Activated CD4-positive, alpha-beta T cell treated with anti-CD3 and anti-CD28 coated beads, Interleukin-2, amount 50 U/mL, for 16 hours (primary cell): ENCODE results near the gene FOXO6.
"Not testable (repeated sequence)": the region's sequence is repeated elsewhere in the genome, so short reads cannot be mapped to it uniquely, and the experiment has no call there.

Experiments used
- DNase-seq: peaks from one replicate; pipeline ENCODE4 v3.0.0-alpha.2; 2020

FOXO6 gene

DNA sequence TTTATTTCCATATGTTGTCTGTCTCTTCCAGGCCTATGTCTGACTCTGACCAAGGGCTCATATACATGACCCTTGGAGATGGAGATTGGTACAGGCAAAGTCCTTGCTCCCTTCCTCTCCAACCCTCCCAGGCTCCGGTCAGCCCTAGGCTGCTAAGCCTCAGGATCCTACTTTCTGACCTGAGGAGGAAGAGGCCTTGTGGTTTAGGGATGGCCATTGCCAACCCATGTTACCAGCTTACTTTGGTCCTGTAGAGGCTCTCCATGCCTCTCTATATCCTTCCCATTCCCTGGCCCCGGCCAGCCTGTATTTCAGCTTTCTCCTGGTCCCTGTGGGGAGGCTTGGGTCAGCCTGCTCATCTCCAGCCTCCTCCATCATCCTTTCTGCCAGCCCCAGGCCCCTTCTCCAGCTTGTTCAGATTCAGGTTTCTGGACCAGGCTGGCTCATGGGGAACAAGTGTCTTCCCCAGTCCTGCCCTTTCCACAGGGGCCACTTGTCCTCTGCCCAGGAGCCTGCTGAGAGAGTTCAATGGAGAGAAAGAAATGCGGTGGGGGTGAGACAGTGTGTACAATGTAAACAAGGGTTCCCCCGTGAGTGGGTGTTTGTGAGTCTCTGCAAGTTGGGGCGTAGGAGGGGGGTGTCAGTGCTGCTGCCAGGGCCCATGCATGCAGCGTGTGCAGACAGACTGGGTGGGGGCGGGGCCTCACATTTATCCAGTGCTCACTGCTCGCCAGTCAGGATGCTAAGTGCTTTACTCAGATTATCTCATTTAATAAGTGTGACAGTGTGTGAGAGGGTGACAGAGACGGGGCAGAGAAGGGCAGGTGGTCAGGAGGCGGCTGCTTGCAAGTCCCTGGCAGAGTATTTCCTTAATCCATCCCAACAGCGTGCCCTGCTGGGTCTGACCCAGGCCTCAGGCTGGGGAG is 31.3 kb upstream of the FOXO6 start:
- no peak for DNase-seq

DNA sequence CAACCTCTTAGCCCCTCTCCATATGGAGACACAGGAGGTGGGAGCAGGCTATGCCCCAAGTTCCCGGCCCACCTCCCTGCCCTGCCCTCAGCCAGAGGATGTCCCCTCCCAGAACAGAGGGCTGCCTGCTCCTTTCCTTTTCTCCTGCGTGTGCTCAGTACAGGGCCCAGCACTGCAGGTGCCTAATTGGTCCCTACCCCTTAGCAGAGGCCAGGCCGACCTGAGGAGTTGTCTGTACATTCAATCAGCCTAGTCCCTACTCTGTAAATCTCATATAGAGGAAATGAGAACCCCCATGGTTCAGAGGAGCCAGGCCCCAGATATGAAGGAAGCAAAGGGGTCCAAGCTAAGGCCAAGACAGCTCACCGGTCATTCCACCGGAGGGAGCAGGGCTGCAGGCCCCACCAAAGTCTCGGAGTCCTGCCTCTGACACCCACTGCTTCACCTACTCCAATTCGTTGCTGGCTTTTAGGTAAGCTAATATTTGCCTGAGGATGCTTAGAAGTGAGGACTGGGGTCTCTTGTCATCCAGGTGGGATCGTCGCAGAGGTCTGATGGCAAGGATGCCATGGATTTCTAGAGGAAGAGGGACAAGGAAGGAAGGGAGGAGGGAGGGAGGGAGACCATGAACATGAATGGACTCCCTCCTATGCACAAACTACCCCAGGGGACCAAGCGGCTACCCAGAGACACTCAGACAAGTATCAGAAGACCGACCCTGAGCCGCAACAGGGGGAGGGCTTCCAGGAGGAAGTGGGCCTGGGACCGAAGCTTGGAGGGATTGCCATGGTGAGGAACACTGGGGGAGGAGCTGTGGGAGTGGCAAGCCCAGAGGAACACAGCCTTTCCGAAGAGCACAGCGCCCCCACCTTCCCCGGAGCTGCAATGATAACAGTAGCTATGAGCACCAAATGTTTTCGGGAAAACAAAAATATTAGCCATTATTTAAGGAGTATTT is 30.4 kb upstream of the FOXO6 start:
- DNase-seq: no peak

DNA sequence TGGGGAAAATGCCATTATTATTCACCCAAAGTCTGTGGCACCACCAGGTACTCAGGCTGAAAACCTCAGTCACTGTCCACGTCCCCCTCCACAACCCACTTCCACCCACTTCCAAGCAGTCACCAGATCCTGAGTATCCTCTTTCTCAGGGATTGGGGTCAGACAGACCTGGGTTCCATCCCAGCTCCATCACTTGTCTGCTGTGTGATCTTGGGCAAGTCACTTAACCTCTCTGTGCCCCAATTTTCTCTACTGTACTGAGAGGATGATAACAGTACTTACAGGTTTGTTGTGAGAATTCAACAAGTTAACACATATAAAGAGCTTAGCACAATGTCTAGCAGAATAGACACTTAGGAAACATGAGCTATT is 29.7 kb upstream of the FOXO6 start:
- no peak for DNase-seq

DNA sequence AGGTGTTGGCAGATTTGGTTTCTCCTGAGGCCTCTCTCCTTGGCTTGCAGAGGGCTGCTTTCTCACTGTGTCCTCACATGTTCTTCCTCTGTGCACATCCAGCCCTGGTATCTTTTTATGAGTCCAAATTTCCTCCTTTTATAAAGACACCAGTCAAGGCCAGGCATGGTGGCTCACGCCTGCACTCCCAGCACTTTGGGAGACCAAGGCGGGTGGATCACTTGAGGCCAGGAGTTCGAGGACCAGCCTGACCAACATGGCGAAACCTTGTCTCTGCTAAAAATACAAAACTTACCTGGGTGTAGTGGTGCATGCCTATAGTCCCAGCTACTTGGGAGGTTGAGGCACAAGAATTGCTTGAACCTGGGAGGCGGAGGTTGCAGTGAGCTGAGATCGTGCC is 29.1 kb upstream of the FOXO6 start:
- not testable (repeated sequence) for DNase-seq

DNA sequence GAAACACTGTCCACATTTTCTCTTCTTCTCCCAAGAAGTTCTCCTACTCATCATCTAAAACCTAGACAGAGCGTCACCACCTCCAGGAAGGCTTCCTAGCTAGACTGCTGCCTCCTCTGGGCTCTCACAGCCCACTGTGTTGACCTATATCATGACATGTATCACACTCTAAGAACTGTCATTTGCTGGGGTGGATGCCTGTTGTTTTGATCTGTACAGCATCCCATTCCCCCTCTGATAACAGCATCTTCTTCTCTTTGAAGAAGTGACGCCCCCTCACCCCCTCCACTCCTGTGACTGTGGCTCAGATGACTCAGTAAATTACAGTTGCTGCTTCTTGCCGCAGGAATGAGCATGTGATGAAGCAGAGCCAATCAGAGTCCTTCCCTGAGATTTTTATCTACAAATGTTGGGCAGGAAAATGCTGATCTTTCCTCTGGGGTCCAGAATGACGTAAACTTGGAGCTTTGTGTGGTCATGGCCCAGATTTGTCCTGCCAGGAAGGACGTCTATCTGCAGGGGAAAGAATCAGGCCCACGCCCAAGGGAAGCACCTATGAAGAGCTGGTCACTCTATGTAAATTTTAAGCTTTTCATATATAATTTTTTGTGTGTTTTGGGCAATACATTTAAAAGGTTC is 28.0 kb upstream of the FOXO6 start:
- DNase-seq: peak; percentile 48

DNA sequence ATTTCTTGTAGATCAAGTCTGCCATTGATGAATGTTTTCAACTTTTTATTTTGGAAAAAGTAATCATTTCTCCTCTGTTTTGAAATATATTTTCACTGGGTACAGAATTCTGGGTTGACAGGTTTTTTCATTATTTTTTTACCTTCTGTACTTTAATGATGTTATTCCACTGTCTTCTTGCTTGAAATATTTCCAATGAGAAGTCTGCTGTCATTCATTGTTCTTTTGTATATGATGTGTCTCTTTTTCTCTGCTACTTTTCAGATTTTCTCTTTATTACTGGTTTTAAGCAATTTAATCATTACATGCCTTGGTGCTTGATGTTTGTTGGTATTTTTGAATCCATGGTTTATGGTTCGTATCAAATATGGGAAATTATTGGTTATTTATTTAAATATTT is 22.4 kb upstream of the FOXO6 start:
- no peak for DNase-seq

DNA sequence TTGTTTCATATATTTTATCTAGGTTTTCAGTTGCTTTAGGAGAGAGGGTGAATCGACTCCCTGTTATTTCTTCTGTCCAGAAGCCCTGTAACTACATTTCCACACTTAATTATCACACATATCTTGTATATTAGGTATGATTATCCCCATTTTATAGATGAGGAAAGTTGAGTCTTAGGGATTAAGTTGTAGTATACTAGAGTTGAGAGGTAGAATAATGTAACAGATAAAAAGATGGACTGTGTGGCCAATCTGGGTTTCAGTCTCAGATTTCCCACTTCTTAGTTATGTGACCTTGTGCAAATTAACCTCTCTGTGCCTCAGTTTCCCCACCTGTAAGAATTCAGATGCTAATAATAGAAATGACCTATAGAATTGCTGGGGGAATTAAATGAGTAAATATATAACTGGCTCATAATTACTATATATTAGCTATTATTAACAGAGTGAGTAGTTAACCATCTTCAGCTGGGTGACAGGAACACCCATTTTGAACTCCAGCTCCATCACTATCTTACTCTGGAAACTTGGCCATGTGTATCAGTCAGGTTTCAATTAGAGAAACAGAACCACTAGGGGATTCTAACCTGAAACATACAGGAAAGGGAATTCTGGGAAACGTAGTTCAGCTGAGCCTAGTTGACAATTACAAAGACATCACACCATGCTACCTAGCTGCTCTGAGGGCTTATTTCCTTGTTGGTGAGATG is 20.4 kb upstream of the FOXO6 start:
- DNase-seq: no peak

DNA sequence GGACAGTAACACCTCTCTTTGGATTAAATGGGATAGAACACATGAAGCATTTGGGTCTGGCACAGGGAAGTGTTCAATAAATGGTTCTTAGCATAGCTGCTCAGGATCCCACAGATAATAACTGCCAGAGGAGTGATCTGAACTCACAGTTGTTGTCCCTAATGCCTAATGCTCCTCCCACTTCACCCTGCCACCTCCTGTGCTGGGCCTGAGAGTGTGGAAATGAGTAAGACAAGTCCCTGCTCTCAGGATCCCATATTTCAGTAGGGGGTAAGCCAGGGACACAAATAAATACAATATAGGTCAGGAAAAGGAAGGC is 19.9 kb upstream of the FOXO6 start:
- DNase-seq: no peak

DNA sequence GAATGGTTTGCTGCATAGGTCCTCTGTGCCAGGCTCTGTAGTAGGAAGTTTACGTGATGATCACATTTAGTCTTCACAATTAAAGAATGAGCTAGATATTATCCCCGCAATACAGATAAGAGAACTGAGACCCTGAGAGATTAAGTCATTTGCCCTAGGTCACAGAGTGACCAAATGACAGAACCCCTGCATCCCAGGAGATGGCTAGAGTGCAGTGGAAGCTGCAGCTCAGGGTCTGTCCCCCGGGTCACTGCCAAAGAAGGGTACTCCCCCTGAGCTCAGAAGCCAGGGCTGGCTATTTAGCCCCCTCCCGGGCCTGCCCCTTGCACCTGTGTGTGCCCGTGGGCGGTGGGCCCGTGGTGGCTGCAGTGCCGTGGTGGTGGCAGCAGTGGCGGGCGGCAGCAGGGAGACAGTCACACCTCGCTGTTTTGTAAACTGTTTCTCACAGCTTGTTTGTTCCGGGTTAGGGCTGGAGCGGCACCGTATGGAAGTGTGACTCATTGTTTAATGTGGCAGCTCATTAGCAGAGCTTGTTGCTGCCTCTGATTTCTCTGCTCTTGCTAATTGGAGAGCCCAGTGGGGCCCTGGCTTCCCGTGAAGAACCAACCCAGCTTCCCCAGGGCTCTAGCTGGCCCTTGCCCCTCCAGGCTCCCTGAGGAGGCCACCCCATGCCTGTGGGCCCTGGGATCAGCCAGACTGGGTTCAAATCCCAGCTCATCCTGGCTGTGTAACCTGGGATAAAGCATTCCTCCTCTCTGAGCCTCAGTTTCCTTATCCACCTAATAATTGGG is 19.3 kb upstream of the FOXO6 start:
- no peak for DNase-seq

DNA sequence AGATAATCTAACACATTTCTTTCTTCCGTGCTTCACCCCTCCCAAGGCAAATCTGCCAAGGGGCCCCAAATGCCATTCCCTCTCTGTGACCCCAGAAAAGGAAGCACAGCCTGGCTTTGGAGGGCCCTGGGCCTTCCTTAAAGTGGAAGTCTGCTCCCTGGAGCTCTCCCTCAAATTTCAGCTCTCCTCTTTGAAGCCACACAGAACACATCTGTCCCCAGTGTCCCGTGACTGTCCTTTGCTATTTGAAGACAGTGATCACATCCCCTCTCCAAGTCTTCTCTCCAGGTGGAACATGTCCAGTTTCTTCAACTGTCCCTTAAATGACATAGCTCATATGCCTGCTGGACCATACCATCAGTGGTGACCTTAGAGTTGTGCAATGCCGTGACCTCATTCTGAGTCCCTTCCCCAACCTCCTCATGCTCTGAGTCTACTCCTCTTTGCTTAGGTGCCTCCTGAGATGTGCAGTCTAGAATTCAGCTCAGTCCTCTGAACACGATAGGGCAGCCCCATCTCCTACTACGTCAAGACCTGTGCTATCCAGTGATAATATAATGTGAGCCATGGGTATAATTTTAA is 18.4 kb upstream of the FOXO6 start:
- no peak for DNase-seq

DNA sequence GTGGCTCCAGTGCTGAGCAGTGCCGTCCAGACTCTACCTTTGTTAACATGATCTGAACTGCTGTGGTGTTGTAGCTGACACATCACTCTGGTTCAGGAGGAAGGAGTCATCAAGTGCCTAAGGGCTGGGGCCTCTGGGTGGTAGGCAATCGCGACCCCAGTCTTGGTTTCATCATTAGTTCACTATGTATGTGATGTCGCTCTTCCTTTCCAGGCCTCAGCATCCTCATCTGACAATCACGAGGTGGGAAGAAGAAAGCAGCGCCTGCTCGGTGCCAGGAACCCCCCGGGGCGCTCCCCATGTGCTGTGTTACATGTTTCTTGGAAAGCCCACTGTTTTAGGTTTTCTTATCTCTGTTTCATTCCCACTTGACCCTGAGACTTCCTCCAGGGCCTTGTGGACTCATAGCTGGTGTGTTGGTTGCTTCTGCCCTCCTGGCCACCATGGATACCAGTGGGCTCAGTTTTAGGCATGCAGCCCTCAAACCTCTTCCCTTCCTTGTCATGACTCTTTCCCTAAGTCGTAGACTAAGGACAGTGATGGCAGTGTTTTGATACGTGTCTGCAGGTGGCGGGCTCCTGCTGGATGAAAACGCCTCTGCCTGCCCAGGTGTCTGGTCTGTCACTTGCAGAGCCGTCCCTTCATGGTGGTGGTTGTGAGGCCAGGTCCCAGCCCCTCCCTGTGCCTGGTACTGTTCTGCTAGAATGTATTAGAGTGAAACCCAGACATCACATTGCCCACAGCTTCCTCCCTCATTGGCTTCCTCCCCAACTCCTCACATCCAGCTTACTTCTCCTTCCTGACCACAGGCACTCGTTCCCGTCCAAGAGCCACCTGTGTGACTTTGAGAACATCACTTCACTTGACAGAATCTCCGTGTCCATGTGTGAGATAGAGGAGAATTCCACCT is 17.2 kb upstream of the FOXO6 start:
- peak; percentile 24 for DNase-seq

DNA sequence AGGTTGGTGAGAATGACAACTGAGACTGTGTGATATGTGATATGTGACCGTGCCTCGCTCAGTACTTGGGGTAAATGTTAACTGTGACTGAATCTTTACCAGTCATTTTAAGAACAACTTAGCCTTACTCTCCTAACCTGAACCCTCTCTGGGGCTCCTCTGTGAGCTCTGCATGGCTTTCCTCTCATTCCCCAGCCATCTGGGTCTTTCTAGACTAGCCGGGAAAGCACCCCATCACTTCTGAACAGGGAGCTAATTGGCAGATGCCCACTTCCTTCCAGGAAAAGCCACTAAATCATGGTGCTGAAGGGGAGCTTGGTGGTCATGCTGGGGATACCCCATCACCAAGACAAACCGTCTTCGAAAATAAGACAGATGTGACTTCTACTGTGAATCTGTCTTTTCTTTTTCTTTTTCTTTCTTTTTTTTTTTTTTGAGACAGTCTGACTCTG is 16.5 kb upstream of the FOXO6 start:
- peak; percentile 31 for DNase-seq

DNA sequence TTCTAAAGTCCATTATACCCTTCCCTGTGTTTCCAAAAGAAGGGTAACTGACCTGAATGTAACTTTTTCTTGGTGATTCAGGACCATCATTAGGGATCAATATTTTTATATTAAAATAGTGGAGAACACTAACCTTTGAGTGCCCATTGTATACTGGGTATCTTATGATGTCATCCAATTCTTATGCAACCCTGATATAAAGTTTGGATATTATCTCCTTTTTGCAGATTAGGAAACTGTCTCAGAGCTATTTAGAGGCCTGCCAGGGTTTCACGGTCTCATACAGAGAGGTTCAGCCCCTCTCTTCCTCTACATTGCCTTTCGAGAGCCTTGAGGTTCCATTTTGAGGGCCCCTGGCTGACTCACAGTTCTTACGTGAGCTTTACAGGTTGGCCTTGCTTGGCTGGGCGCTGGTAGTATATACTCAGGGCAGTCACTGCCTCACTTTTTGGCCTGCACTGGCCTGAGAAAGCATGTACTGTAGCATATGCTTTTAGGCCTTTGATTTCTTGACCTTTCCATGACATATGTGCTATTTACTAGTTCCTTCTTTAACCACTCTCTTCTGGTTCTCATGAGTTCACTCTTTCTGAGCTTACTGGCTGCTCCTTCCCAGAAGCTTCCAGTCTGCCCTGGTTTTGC is 15.7 kb upstream of the FOXO6 start:
- no peak for DNase-seq

DNA sequence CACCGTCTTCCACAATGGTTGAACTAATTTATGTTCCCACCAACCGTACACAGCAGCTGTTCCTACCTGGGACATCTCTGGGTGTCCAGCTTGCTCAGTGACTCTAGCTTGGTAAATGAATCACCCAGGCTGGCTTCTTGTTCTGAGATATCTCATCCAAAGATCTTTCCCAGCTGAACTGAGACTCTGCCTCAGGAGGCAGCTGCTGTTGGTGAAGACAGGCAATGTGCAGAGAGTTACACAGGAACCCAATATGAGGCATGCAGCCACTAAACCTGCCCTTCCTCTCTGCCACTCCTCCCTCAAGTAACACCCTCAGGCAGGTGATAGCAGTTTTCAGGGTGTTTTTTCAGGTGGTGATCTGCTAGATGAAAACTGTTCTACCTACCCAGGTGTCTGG is 14.0 kb upstream of the FOXO6 start:
- DNase-seq: no peak

DNA sequence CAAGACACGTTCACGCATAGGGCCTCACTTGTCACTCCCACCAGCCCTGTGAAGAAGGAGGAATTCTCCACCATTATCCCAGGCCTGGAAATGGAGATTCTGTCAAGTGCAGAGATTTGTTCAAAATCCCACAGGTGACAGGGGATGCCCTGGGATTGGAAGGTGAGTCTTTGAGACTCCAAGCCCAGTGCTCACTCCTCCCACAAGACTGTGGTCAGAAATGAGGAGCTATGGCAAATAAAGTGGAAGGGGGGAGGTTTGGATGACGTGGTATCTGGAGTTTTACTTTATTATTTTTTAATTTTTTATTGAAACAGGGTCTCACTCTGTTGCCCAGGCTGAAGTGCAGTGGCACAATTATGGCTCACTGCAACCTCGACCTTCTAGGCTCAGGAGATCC is 12.8 kb upstream of the FOXO6 start:
- no peak for DNase-seq

DNA sequence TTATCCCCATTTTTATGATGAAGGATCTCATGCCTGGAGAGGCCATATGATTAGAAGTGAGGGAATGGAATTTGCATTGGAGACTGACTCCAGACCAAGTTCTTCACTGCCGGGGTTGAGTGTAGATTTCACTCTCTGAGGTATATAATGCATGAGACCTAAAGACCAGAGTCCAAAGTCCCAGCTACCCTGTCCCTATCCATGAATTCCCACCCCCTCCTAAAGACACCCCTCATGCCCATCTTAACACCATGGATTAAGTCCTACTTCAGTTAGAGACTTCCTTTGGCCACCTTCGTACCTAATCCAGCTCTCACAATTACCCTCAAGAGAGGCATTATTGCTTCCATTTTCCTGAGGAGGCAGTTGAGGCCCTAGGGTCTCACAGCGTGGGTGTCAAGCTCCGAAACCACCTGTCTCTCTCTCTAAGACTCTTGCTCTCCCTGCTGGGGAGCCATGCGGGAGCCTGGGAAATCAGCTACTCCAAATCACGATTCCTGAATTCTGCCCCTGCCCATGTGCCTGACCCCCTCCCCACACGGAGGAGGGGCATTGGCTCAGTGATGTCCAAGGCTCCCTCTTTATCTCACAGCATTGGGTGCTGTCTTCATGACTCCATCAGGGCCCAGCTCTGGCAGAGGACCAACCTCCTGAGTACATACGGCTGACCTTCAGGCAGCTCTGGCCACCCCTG is 11.7 kb upstream of the FOXO6 start:
- DNase-seq: no peak

DNA sequence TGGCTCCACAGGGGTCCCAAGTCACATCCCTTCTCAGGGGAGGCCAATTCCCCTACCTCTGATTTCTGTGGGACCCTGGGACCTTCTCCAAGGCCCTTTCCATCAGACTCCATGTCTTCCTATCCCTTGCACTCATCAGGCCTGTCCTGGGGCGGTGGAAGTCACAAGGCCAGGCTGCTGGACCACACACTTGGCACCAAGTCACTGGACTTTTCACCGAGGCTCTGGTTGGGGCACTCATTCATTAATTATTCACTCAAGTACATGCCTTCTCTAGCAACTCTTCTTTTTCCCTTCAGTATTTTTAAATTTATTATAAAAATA is 11.2 kb upstream of the FOXO6 start:
- no peak for DNase-seq

DNA sequence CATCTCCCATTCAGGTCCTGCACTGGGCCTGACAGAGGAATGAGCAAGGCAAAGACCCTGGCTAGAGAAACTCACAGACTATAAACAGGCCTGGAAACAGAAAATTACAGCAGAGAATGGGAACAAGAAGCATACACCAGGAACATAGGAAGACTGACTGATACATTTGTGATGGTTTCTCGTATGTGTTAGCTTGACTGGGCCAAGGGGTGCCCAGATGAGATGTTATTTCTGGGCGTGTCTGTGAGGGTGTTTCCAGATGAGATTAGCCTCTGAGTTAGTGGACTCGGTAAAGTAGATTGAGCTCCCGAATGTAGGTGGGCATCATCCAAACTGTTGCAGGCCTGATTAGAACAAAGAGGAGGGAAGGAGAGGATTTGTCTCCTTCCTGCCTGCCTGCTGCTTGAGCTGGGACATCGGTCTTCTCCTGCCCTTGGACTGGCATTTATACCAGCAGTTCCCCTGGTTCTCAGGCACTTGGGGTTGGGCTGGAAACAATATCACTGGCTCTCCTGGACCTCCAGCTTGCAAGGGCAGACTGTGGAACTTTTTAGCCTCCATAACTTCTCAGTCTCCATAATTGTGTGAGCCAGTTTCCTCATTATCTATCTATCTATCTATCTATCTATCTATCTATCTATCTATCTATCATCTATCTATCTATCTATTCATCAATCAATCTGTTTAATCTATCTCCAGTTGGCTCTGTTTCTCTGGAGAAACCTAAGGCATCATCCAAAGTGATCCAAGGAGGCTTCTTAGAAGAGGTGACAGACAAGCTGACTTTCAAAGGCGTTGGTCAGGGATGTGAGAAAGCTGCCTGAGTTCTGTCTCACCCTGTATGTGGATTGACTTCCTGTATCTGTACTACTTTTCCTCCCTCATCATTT is 9.7 kb upstream of the FOXO6 start:
- no peak for DNase-seq
